ENCODE data around the gene KIAA1549. TPM values are rescaled to one million over a fixed set of nuclear protein-coding genes. Genes with fewer than 3 reads are reported as not detected.
A peak's percentile ranks its signal among the peaks of the same experiment; 100 is the strongest.

The KIAA1549 gene
- total and polyA plus RNA-seq, 7 experiments from 2014 or later: 0.16 to 0.56 (median 0.25) TPM; not detected in 3

DNA sequence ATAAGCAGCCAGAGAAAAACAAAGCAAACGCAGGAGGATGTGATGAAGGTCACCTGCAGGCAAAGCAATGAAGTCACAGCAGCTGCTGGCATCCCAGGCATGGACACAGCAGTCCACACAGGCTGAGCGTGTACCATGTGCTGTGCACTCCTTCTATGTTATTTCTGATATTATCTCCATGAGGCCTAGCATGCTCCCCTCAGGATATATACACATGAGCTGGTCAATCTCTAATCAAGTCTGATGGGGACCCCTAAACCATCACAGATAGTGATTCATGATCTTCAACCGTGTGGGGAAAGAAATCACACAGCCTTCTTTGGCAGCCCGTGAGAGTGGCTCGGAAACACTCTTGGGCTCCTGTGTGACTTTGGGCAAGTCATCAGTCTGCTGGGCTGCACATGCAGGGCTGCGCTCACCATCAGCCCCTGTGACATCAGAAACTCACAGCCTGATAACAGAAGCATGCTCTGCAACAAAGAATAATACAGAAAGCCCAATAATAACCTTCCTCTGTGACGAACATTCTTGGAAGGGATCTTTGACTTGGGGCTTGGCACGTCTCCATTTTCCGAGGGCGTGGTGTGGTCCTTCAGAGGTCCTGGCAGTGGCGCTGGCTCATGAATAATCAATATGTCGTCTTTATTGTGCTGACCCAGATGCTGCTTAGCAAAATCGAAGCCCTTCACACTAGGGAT, 100.2 kb downstream of the KIAA1549 start:
- peaks cover 0 to 4% (median 0%) of the 10 kb centered on the region in 5 donors for H3K27me3 Mint-ChIP-seq
- intact Hi-C loops (cut with micrococcal nuclease): loop anchor here in 1 of 2 donors (10.0 kb wide), 1 partner anchor 164 kb away; no protein-coding TSS in a partner anchor

DNA sequence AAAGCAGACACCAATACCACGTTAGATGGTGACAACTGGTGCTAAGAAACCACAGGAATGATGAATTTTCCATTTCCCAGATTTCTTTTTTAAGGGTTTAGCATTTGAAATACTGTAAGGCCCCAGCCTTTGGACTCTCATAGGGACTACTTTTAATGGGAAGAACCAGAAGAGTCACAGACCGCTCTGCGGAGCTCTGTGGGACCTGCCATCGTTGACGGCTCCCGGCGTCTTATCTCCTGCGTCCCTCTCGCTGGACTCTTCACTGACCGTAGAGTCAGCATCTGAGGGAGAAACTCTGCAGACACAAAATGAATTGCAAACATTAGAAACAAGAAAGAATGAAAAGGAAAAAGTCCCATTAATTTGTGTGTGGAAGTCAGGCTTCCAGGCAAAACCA, 101.8 kb downstream of the KIAA1549 start:
- Mint-ChIP-seq H3K4me3 (no peak overlapping the region), H3K36me3 (peaks cover 0 to 3% (median 0%) of the 10 kb centered on the region in 5 donors), H3K4me1 (peaks cover 9 to 28% (median 24%) of the 10 kb centered on the region in 7 donors), H3K27me3 (peaks cover 0 to 4% (median 0%) of the 10 kb centered on the region in 5 donors), H3K27ac (no peak overlapping the region), H3K9me3 (no peaks in the 10 kb centered on the region)
- H3K4me1 ChIP-seq (ENCODE audit: control insufficient read depth in 2 of 2, insufficient read depth in 2 of 2, low read length in 2 of 2): no peaks in the 10 kb centered on the region
- ChIA-PET POLR2A (no interaction called here), CTCF (no interaction called here)
- no peaks in the 10 kb centered on the region for H3K27me3 ChIP-seq (ENCODE audit: control insufficient read depth in 2 of 2, insufficient read depth in 2 of 2, low read length in 2 of 2)
- DNase-seq (no peak), ATAC-seq (no peak)
- intact Hi-C loops (cut with micrococcal nuclease): loop anchor here in 1 of 2 donors (5.0 kb wide), 1 partner anchor 417 kb away; the partner anchor contains the start of gene TRIM24
- H3K9me3 ChIP-seq (ENCODE audit: control insufficient read depth in 2 of 3, low read length in 3 of 3): no peaks in the 10 kb centered on the region
- H3K27ac ChIP-seq (ENCODE audit: low read depth, low read length): no peak overlapping the region
- no peaks in the 10 kb centered on the region for H3K36me3 ChIP-seq (ENCODE audit: control insufficient read depth in 2 of 3, insufficient read depth in 3 of 3, low read length in 3 of 3)
- H3K4me3 ChIP-seq (ENCODE audit: low read length): no peak overlapping the region

More for the DNA sequence above, 100.2 kb downstream of the KIAA1549 start:
- CTCF ChIA-PET: interaction anchor here (1.0 kb wide), 1 partner anchor 247 kb away, joined by 3 read pairs; no protein-coding TSS in a partner anchor
- H3K9me3 Mint-ChIP-seq: no peaks in the 10 kb centered on the region
- Histone ChIP-seq H3K27me3 (ENCODE audit: control insufficient read depth in 2 of 2, insufficient read depth in 2 of 2, low read length in 2 of 2) (no peaks in the 10 kb centered on the region), H3K4me1 (ENCODE audit: control insufficient read depth in 2 of 2, insufficient read depth in 2 of 2, low read length in 2 of 2) (peaks cover 0 to under 1% of the 10 kb centered on the region in 2 donors), H3K9me3 (ENCODE audit: control insufficient read depth in 2 of 3, low read length in 3 of 3) (no peaks in the 10 kb centered on the region), H3K4me3 (ENCODE audit: low read length) (no peak overlapping the region), H3K36me3 (ENCODE audit: control insufficient read depth in 2 of 3, insufficient read depth in 3 of 3, low read length in 3 of 3) (no peaks in the 10 kb centered on the region), H3K27ac (ENCODE audit: low read depth, low read length) (no peak overlapping the region)
- H3K27ac Mint-ChIP-seq: peak overlapping the region in 1 of 9 donors; percentile 60
- DNase-seq (no peak), ATAC-seq (no peak)
- H3K4me1 Mint-ChIP-seq: peaks cover 2 to 24% (median 18%) of the 10 kb centered on the region in 7 donors
- POLR2A ChIA-PET: interaction anchor here (0.6 kb wide), 1 partner anchor 179 kb away, joined by 3 read pairs; no protein-coding TSS in a partner anchor
- H3K36me3 Mint-ChIP-seq: peaks cover 0 to 2% (median 0%) of the 10 kb centered on the region in 5 donors
- no peak overlapping the region for H3K4me3 Mint-ChIP-seq

DNA sequence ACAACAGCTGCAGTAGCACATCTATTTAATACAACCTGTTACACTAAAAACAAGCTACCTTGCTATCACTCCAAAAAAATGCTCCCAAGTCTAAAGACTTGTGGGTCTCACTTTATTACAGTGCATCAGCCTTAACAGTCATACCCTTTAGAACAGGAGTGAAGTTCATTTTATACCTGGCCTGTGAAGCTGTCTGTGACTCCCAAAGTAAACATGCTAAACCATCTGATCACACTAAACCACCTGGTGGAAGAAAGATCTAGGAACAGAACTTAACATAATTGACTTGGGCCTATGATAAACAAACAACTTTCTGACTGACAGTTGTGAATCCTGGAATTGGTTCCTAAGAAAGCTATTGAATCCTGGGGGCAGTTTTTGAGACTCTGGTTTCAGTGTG, 102.3 kb downstream of the KIAA1549 start:
- no peaks in the 10 kb centered on the region for H3K9me3 Mint-ChIP-seq
- H3K4me3 ChIP-seq (ENCODE audit: low read length): no peak overlapping the region
- POLR2A ChIA-PET: interaction anchor here (0.6 kb wide), 1 partner anchor 16 kb away, joined by 4 read pairs; no protein-coding TSS in a partner anchor
- peaks cover 0 to 5% (median 0%) of the 10 kb centered on the region in 5 donors for H3K36me3 Mint-ChIP-seq
- no peak for ATAC-seq
- H3K27me3 Mint-ChIP-seq: peaks cover 0 to 4% (median 0%) of the 10 kb centered on the region in 5 donors
- H3K36me3 ChIP-seq (ENCODE audit: control insufficient read depth in 2 of 3, insufficient read depth in 3 of 3, low read length in 3 of 3): no peaks in the 10 kb centered on the region
- no peaks in the 10 kb centered on the region for H3K4me1 ChIP-seq (ENCODE audit: control insufficient read depth in 2 of 2, insufficient read depth in 2 of 2, low read length in 2 of 2)
- peaks cover 9 to 31% (median 24%) of the 10 kb centered on the region in 7 donors for H3K4me1 Mint-ChIP-seq
- CTCF ChIA-PET: no interaction called here
- DNase-seq: no peak
- no peak overlapping the region for H3K27ac ChIP-seq (ENCODE audit: low read depth, low read length)
- H3K27ac Mint-ChIP-seq: no peak overlapping the region
- no peaks in the 10 kb centered on the region for H3K27me3 ChIP-seq (ENCODE audit: control insufficient read depth in 2 of 2, insufficient read depth in 2 of 2, low read length in 2 of 2)
- intact Hi-C loops (cut with micrococcal nuclease): loop anchor here in 1 of 2 donors (5.0 kb wide), 1 partner anchor 417 kb away; the partner anchor contains the start of gene TRIM24
- no peaks in the 10 kb centered on the region for H3K9me3 ChIP-seq (ENCODE audit: control insufficient read depth in 2 of 3, low read length in 3 of 3)
- no peak overlapping the region for H3K4me3 Mint-ChIP-seq

DNA sequence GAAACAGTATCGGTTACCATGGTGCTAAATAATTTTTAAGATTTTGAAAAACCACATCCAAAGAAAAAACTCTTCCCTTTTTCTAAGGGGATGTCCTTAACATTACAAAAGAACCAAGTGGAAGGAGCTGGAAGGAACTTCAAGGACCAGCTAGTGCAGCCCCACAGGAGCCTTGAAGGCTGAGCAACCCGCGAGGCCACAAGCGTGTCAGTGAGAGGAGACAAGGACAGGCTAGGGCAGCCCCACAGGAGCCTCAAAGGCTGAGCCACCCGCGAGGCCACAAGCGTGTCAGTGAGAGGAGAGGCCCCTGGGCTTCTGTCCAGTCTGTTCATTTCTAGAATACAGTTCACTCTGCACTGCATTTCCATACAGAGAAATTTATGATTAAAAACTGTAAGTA, 103.1 kb downstream of the KIAA1549 start:
- Mint-ChIP-seq H3K36me3 (peaks cover 0 to 5% (median 0%) of the 10 kb centered on the region in 5 donors), H3K9me3 (no peaks in the 10 kb centered on the region), H3K27ac (no peak overlapping the region), H3K27me3 (peaks cover 0 to 4% (median 0%) of the 10 kb centered on the region in 5 donors), H3K4me1 (peaks cover 9 to 31% (median 24%) of the 10 kb centered on the region in 7 donors), H3K4me3 (no peak overlapping the region)
- Histone ChIP-seq H3K9me3 (ENCODE audit: control insufficient read depth in 2 of 3, low read length in 3 of 3) (no peaks in the 10 kb centered on the region), H3K4me3 (ENCODE audit: low read length) (no peak overlapping the region), H3K36me3 (ENCODE audit: control insufficient read depth in 2 of 3, insufficient read depth in 3 of 3, low read length in 3 of 3) (no peaks in the 10 kb centered on the region), H3K27me3 (ENCODE audit: control insufficient read depth in 2 of 2, insufficient read depth in 2 of 2, low read length in 2 of 2) (no peaks in the 10 kb centered on the region), H3K4me1 (ENCODE audit: control insufficient read depth in 2 of 2, insufficient read depth in 2 of 2, low read length in 2 of 2) (no peaks in the 10 kb centered on the region), H3K27ac (ENCODE audit: low read depth, low read length) (no peak overlapping the region)
- CTCF ChIA-PET: interaction anchor here (0.7 to 2.2 kb wide), 2 partner anchors 8 to 387 kb away, joined by 4 to 10 read pairs; no protein-coding TSS in a partner anchor
- DNase-seq: no peak
- no peak for ATAC-seq
- POLR2A ChIA-PET: interaction anchor here (0.6 kb wide), 1 partner anchor 17 kb away, joined by 4 read pairs; no protein-coding TSS in a partner anchor
- intact Hi-C loops (cut with micrococcal nuclease): loop anchor here in 1 of 2 donors (5.0 kb wide), 1 partner anchor 416 kb away; the partner anchor contains the start of gene TRIM24

DNA sequence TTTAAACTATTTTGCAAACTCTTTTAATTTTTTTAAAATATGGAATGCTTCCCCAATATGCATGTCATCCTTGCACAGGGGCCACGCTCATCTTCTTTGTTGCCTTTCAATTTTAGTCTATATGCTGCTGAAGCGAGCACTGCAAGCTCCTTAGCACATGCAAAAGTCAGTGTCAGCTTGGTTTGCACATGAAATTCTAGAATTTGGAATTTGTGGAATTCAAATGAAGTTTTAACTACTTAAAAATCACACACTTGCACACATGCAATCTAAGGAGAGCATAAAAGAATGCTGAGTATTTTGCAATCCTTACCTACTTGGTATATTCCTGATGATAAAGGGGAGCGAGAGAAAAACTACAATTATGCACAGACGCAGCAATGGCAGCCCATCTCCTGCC, 104.9 kb downstream of the KIAA1549 start:
- Mint-ChIP-seq H3K27ac (peak overlapping the region in 4 of 9 donors; percentile 23 to 54 (median 48)), H3K4me3 (peak overlapping the region in 1 of 10 donors; percentile 36), H3K9me3 (no peaks in the 10 kb centered on the region), H3K4me1 (peaks cover 9 to 23% (median 12%) of the 10 kb centered on the region in 7 donors), H3K36me3 (peaks cover 0 to 3% (median 0%) of the 10 kb centered on the region in 5 donors), H3K27me3 (peaks cover 0 to 9% (median 0%) of the 10 kb centered on the region in 5 donors)
- ATAC-seq (no peak), DNase-seq (no peak)
- Histone ChIP-seq H3K27me3 (ENCODE audit: control insufficient read depth in 2 of 2, insufficient read depth in 2 of 2, low read length in 2 of 2) (no peaks in the 10 kb centered on the region), H3K36me3 (ENCODE audit: control insufficient read depth in 2 of 3, insufficient read depth in 3 of 3, low read length in 3 of 3) (no peaks in the 10 kb centered on the region), H3K27ac (ENCODE audit: low read depth, low read length) (no peak overlapping the region), H3K9me3 (ENCODE audit: control insufficient read depth in 2 of 3, low read length in 3 of 3) (no peaks in the 10 kb centered on the region), H3K4me3 (ENCODE audit: low read length) (no peak overlapping the region), H3K4me1 (ENCODE audit: control insufficient read depth in 2 of 2, insufficient read depth in 2 of 2, low read length in 2 of 2) (no peaks in the 10 kb centered on the region)
- ChIA-PET CTCF (interaction anchor here (0.7 to 2.2 kb wide), 2 partner anchors 10 to 251 kb away, joined by 5 to 10 read pairs; no protein-coding TSS in a partner anchor), POLR2A (no interaction called here)
- intact Hi-C loops (cut with micrococcal nuclease): loop anchor here (1.0 to 5.0 kb wide), 5 partner anchors 10 to 414 kb away; partner anchors contain the start of gene TRIM24 (in 1 of the 2)

DNA sequence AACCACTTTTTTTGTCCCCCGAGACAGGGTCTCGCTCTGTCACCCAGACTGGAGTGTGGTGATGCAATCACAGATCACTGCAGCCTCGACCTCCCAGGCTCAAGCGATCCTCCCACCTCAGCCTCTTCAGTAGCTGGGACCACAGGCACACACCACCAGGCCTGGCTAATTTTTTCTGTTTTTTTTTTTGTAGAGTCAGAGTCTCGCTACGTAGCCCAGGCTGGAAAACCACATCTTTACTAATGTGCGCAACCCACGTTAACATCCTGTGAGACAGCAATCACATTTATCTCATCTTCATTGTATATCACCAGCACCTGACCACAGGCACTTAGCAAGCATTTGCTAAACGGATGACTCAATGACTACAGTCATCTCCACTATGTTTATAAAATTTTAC, 105.4 kb downstream of the KIAA1549 start:
- Histone ChIP-seq H3K27me3 (ENCODE audit: control insufficient read depth in 2 of 2, insufficient read depth in 2 of 2, low read length in 2 of 2) (no peaks in the 10 kb centered on the region), H3K36me3 (ENCODE audit: control insufficient read depth in 2 of 3, insufficient read depth in 3 of 3, low read length in 3 of 3) (no peaks in the 10 kb centered on the region), H3K27ac (ENCODE audit: low read depth, low read length) (no peak overlapping the region), H3K9me3 (ENCODE audit: control insufficient read depth in 2 of 3, low read length in 3 of 3) (no peaks in the 10 kb centered on the region), H3K4me3 (ENCODE audit: low read length) (no peak overlapping the region), H3K4me1 (ENCODE audit: control insufficient read depth in 2 of 2, insufficient read depth in 2 of 2, low read length in 2 of 2) (no peaks in the 10 kb centered on the region)
- peak in 8 of 9 donors; percentile 59 to 77 (median 67) for DNase-seq
- H3K4me1 Mint-ChIP-seq: peaks cover 9 to 23% (median 12%) of the 10 kb centered on the region in 7 donors
- ATAC-seq: peak; percentile 98
- CTCF ChIA-PET: interaction anchor here (0.6 to 2.2 kb wide), 3 partner anchors 11 to 462 kb away, joined by 4 to 10 read pairs (median 5); no protein-coding TSS in a partner anchor
- POLR2A ChIA-PET: no interaction called here
- H3K9me3 Mint-ChIP-seq: no peaks in the 10 kb centered on the region
- intact Hi-C loops (cut with micrococcal nuclease): loop anchor here (1.0 to 5.0 kb wide), 5 partner anchors 11 to 413 kb away; partner anchors contain the start of gene TRIM24 (in 1 of the 2)
- peak overlapping the region in 2 of 10 donors; percentile 20 to 29 for H3K4me3 Mint-ChIP-seq
- peak overlapping the region in 8 of 9 donors; percentile 16 to 61 (median 48) for H3K27ac Mint-ChIP-seq
- H3K27me3 Mint-ChIP-seq: peaks cover 0 to 9% (median 0%) of the 10 kb centered on the region in 5 donors
- H3K36me3 Mint-ChIP-seq: peaks cover 0 to 3% (median 0%) of the 10 kb centered on the region in 5 donors

All from naive thymus-derived CD4-positive, alpha-beta T cell (primary cell).